ENCODE measurements around the gene ITGB7. TPM values are rescaled to one million over a fixed set of nuclear protein-coding genes. Genes with fewer than 3 reads are reported as not detected.
"Not testable (repeated sequence)": the region's sequence is repeated elsewhere in the genome, so short reads cannot be mapped to it uniquely, and the experiment has no call there.

ITGB7 gene
- total and polyA plus RNA-seq, 2 donors (not counting 3 experiments of a cell fraction or from before 2014, with no cell fraction given): 0.17 TPM; not detected in 1

DNA sequence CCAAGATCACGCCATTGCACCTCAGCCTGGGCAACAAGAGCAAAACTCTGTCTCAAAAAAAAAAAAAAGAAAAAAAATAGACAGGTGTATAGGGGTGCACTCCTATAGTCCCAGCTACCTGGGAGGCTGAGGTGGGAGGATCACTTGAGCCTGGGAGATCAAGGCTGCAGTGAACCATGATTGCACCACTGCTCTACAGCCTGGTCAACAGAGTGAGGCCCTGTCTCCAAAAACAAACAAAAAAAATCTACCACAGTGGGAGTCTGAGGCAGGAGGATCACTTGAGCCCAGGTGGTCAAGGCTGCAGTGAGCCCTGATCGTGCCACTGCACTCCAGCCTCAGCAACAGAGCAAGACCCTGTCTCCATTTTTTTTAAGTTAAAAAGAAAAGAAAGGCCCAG lies 44.0 kb downstream of the ITGB7 start:
- H3K27ac ChIP-seq (ENCODE audit: insufficient read depth, low read depth, low read length); H3K4me1 ChIP-seq (ENCODE audit: control insufficient read depth, extremely low read depth, insufficient read depth, low read length); H3K36me3 ChIP-seq (ENCODE audit: control insufficient read depth in 2 of 2, extremely low read depth in 1 of 2, insufficient read depth in 2 of 2, low read length in 2 of 2); H4K20me1 ChIP-seq (replicated peaks; ENCODE audit: control insufficient read depth, extremely low read depth, insufficient read depth, low read length); dilution Hi-C loops (cut with MboI; ENCODE audit: extremely low pct_ligation_motif_present, low sequenced_read_pairs); DNase-seq (ENCODE audit: low read depth, low spot score); H3K9ac ChIP-seq (replicated peaks; ENCODE audit: extremely low read depth, insufficient read depth, low read length); POLR2A ChIA-PET; H3K4me2 ChIP-seq (ENCODE audit: insufficient read depth, low read length); H2AFZ ChIP-seq (ENCODE audit: low read depth, low read length); intact Hi-C loops (cut with micrococcal nuclease); H3K9me1 ChIP-seq (replicated peaks; ENCODE audit: control insufficient read depth, extremely low read depth, insufficient read depth, low read length); H3K9me3 ChIP-seq (replicated peaks; ENCODE audit: control insufficient read depth, insufficient read depth, low read length); H3K27me3 ChIP-seq (ENCODE audit: control insufficient read depth in 2 of 2, insufficient read depth in 2 of 2, low read length in 2 of 2); H3K4me3 ChIP-seq (replicated peaks in 1 of 3; ENCODE audit: insufficient read depth in 1 of 3, low read depth in 1 of 3, low read length in 3 of 3); BruUV-seq (replicated peaks); FAIRE-seq; H3K79me2 ChIP-seq (ENCODE audit: control insufficient read depth, insufficient read depth, low read length): not testable (repeated sequence)
- CTCF ChIA-PET: interaction anchor here (1.3 to 7.5 kb wide), 2 partner anchors 27 to 34 kb away, joined by 4 to 249 read pairs; no protein-coding TSS in a partner anchor

DNA sequence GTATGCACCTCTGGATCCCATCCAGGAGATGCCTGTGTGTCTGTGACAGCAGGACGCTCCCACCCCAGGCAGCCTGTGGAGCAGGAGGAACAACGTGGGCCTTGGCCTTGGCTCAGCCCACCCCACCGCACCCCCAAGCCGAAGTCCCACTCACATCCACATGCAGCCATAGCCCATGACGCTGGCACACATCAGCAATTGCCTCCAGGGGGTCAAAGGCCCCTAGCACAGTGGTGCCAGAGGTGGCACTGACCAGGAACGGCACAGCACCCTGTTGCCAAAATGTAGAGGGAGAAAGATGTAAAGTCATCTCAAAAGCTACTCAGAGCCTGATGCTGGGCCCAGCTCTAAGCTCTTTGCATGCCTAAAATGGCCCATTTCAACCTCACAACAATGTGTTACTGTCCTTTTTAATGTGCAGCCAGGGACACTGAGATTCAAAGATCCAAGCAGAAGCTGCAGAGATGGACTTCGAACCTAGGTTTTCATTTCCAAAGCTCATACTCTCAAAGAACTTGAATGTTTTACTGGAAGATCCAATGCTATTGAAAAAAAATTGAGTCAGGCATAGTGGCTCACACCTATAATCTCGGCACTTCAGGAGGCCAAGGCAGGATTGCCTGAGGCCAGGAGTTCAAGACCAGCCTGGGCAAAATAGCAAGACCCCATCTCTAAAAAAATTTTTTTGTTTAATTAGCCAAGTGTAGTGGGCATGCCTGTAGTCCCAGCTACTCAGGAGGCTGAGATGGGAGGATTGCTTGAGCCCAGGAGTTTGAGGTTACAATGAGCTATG lies 45.7 kb downstream of the ITGB7 start:
- no peak overlapping the region for H3K4me2 ChIP-seq (ENCODE audit: insufficient read depth, low read length)
- H3K9me1 ChIP-seq (replicated peaks; ENCODE audit: control insufficient read depth, extremely low read depth, insufficient read depth, low read length): no peaks in the 10 kb centered on the region
- no peaks in the 10 kb centered on the region for H4K20me1 ChIP-seq (replicated peaks; ENCODE audit: control insufficient read depth, extremely low read depth, insufficient read depth, low read length)
- no peak overlapping the region for H3K27ac ChIP-seq (ENCODE audit: insufficient read depth, low read depth, low read length)
- H3K9ac ChIP-seq (replicated peaks; ENCODE audit: extremely low read depth, insufficient read depth, low read length): no peak overlapping the region
- intact Hi-C loops (cut with micrococcal nuclease) (no loop called here), dilution Hi-C loops (cut with MboI; ENCODE audit: extremely low pct_ligation_motif_present, low sequenced_read_pairs) (no loop called here)
- no TSS peak for BruUV-seq (replicated peaks)
- H3K36me3 ChIP-seq (ENCODE audit: control insufficient read depth in 2 of 2, extremely low read depth in 1 of 2, insufficient read depth in 2 of 2, low read length in 2 of 2): no peaks in the 10 kb centered on the region
- no peaks in the 10 kb centered on the region for H3K27me3 ChIP-seq (ENCODE audit: control insufficient read depth in 2 of 2, insufficient read depth in 2 of 2, low read length in 2 of 2)
- POLR2A ChIA-PET: no interaction called here
- H3K4me1 ChIP-seq (ENCODE audit: control insufficient read depth, extremely low read depth, insufficient read depth, low read length): no peaks in the 10 kb centered on the region
- no peaks in the 10 kb centered on the region for H3K9me3 ChIP-seq (replicated peaks; ENCODE audit: control insufficient read depth, insufficient read depth, low read length)
- TF ChIP-seq FOS (IDR thresholded peaks at IDR 0.05; ENCODE audit: borderline replicate concordance, insufficient read depth, low read length) (no peak), MAX (IDR thresholded peaks at IDR 0.05; ENCODE audit: insufficient read depth, insufficient read length) (no peak), JUN (IDR thresholded peaks at IDR 0.05; ENCODE audit: borderline replicate concordance, insufficient read depth, insufficient read length, low read depth) (no peak), GATA2 (IDR thresholded peaks at IDR 0.05; ENCODE audit: insufficient read depth, insufficient read length, low read depth, low read length) (no peak), CTCF (IDR thresholded peaks at IDR 0.05; ENCODE audit: extremely low read depth in 1 of 2, insufficient read depth in 1 of 2, low read depth in 1 of 2, low read length in 2 of 2) (no peak), POLR2AphosphoS5 (IDR thresholded peaks at IDR 0.05; ENCODE audit: insufficient read depth, low read depth, low read length) (no peak), EZH2 (IDR thresholded peaks at IDR 0.05; ENCODE audit: borderline replicate concordance, low read depth, low read length, severe bottlenecking) (no peak), POLR2A (IDR thresholded peaks at IDR 0.05; ENCODE audit: low read depth, low read length) (no peak), MYC (IDR thresholded peaks at IDR 0.05; ENCODE audit: low read depth, low read length) (no peak)
- H2AFZ ChIP-seq (ENCODE audit: low read depth, low read length): no peak overlapping the region
- H3K4me3 ChIP-seq (replicated peaks in 1 of 3; ENCODE audit: insufficient read depth in 1 of 3, low read depth in 1 of 3, low read length in 3 of 3): no peak overlapping the region
- H3K79me2 ChIP-seq (ENCODE audit: control insufficient read depth, insufficient read depth, low read length): no peaks in the 10 kb centered on the region
- no peak for FAIRE-seq
- no peak for DNase-seq (ENCODE audit: low read depth, low spot score)
- CTCF ChIA-PET: interaction anchor here (0.9 to 7.5 kb wide), 16 partner anchors 11 to 183 kb away, joined by 3 to 249 read pairs (median 14); partner anchors contain the start of genes AAAS, CSAD, SOAT2 and ZNF740

Data from endothelial cell of umbilical vein (primary cell).